Osteoblast (primary cell): ENCODE data around the gene CFAP100. TPM values are rescaled to one million over a fixed set of nuclear protein-coding genes. Genes with fewer than 3 reads are reported as not detected.

Source experiments
- DNase-seq: peaks from one replicate; pipeline ENCODE4 v3.0.0; 2011; ENCODE audit warnings: low spot score, mixed read lengths; ENCODE audit not compliant: insufficient read length; ENCODE audit errors: missing footprints
- H2AFZ ChIP-seq: 2 replicates; pipeline ENCODE4 v1.6.0; 2011; ENCODE audit warnings: mild to moderate bottlenecking, low read length
- H3K27ac ChIP-seq: 2 replicates; pipeline ENCODE4 v1.5.1; 2011; ENCODE audit warnings: mild to moderate bottlenecking, low read depth, low read length, moderate library complexity
- H3K27me3 ChIP-seq: 2 replicates; pipeline ENCODE4 v1.6.0; 2012; ENCODE audit warnings: mild to moderate bottlenecking, control low read depth, inconsistent platforms, low read length, moderate library complexity; ENCODE audit not compliant: insufficient read depth
- H3K36me3 ChIP-seq: 2 replicates; pipeline ENCODE4 v1.5.1; 2011; ENCODE audit warnings: mild to moderate bottlenecking, low read length, control low read depth, moderate library complexity; ENCODE audit not compliant: insufficient read depth
- H3K4me1 ChIP-seq: 2 replicates; pipeline ENCODE4 v1.5.1; 2011; ENCODE audit warnings: mild to moderate bottlenecking, low read length, control low read depth, moderate library complexity; ENCODE audit not compliant: insufficient read depth
- H3K4me2 ChIP-seq: 2 replicates; pipeline ENCODE4 v1.6.0; 2011; ENCODE audit warnings: mild to moderate bottlenecking, low read length; ENCODE audit not compliant: insufficient read depth
- H3K4me3 ChIP-seq: fragments of 200-600 bp; sonication (generic); 3 replicates; pipeline ENCODE4 v1.5.1; 2012; ENCODE audit warnings: mild to moderate bottlenecking, low read length, inconsistent platforms; ENCODE audit not compliant: insufficient read depth
- H3K79me2 ChIP-seq: 2 replicates; pipeline ENCODE4 v1.6.0; 2012; ENCODE audit warnings: mild to moderate bottlenecking, low read length, control low read depth, inconsistent platforms; ENCODE audit not compliant: insufficient read depth
- H3K9me3 ChIP-seq: 2 replicates; pipeline ENCODE4 v1.5.1; 2011; ENCODE audit warnings: low read depth, low read length, control low read depth
- H4K20me1 ChIP-seq: 2 replicates; pipeline ENCODE4 v1.6.0; 2012; ENCODE audit warnings: mild to moderate bottlenecking, low read length, control low read depth; ENCODE audit not compliant: insufficient read depth
- CTCF ChIP-seq: IDR thresholded peaks from 2 replicates; pipeline ENCODE4 v1.5.1; 2011; ENCODE audit warnings: mild to moderate bottlenecking, low read depth, low read length, moderate library complexity; ENCODE audit errors: extremely low read depth
- total RNA-seq: library from RNA; depleted of rRNA; stranded (reverse); fragments of >200 nt; gene quantifications from 2 replicates; pipeline ENCODE4 v1.2.3, GENCODE V29; 2012

Gene CFAP100
- total RNA-seq, 1 donor, result not detected

- no peak overlapping the region for H3K4me3 ChIP-seq
- H3K79me2 ChIP-seq, result no peaks in the 10 kb centered on the region
- H3K27me3 ChIP-seq, result peaks cover 1% of the 10 kb centered on the region
- DNase-seq, result no peak
- H4K20me1 ChIP-seq, result no peaks in the 10 kb centered on the region
- TF ChIP-seq CTCF, result no peak
- no peak overlapping the region for H3K27ac ChIP-seq
- no peak overlapping the region for H2AFZ ChIP-seq
- H3K36me3 ChIP-seq, result no peaks in the 10 kb centered on the region
- no peaks in the 10 kb centered on the region for H3K4me1 ChIP-seq
- no peaks in the 10 kb centered on the region for H3K9me3 ChIP-seq
- H3K4me2 ChIP-seq, result no peak overlapping the region
Measured at GRCh38 chr3:126484662-126485061, 90.0 kb downstream of the CFAP100 start.

GRCh38 chr3:126485176-126485897, 90.6 kb downstream of the CFAP100 start:
- no peaks in the 10 kb centered on the region for H3K36me3 ChIP-seq
- no peak for TF ChIP-seq CTCF

GRCh38 chr3:126485956-126486355, 91.2 kb downstream of the CFAP100 start:
- no peak for DNase-seq
- Histone ChIP-seq H4K20me1 (no peaks in the 10 kb centered on the region), H3K36me3 (no peaks in the 10 kb centered on the region), H2AFZ (no peak overlapping the region), H3K4me3 (no peak overlapping the region), H3K79me2 (no peaks in the 10 kb centered on the region), H3K27ac (no peak overlapping the region), H3K9me3 (no peaks in the 10 kb centered on the region), H3K4me2 (no peak overlapping the region), H3K27me3 (peaks cover 14% of the 10 kb centered on the region), H3K4me1 (no peaks in the 10 kb centered on the region)
- no peak for TF ChIP-seq CTCF

More at GRCh38 chr3:126485176-126485897, 90.6 kb downstream of the CFAP100 start:
- DNase-seq, result peak; percentile 81
- Histone ChIP-seq H4K20me1 (no peaks in the 10 kb centered on the region), H3K79me2 (no peaks in the 10 kb centered on the region), H3K4me2 (no peak overlapping the region), H2AFZ (no peak overlapping the region), H3K4me1 (no peaks in the 10 kb centered on the region), H3K27ac (no peak overlapping the region), H3K27me3 (peaks cover 8% of the 10 kb centered on the region), H3K4me3 (no peak overlapping the region), H3K9me3 (no peaks in the 10 kb centered on the region)

Other genes with a start within 250 kb of the CFAP100 start
- gene ALDH1L1, start 214.3 kb upstream of the CFAP100 start, total RNA-seq, result under 0.01 TPM in 1 of 2 replicates, not detected in the other
- 4.3 and 4.4 TPM in 2 replicates for gene KLF15, start 37.5 kb upstream of the CFAP100 start, total RNA-seq
- 26.8 and 27.1 TPM in 2 replicates for gene ZXDC, start 81.0 kb downstream of the CFAP100 start, total RNA-seq
- gene UROC1, start 122.9 kb downstream of the CFAP100 start, total RNA-seq, result not detected in 2 replicates
- under 0.01 TPM in 1 of 2 replicates, not detected in the other for gene CHST13, start 129.2 kb downstream of the CFAP100 start, total RNA-seq
- not detected in 2 replicates for gene C3orf22, start 164.0 kb downstream of the CFAP100 start, total RNA-seq